HepG2 (cell line): ENCODE data around the gene C3orf22. TPM values are rescaled to one million over a fixed set of nuclear protein-coding genes. Genes with fewer than 3 reads are reported as not detected.

Source experiments
- CBFB ChIP-seq: sonication (generic); formaldehyde crosslinking; IDR thresholded peaks from 2 replicates; pipeline ENCODE4 v1.4.0; 2020; ENCODE audit warnings: missing genetic modification reagents
- MIER3 ChIP-seq: IDR thresholded peaks from 2 replicates; pipeline ENCODE4 v1.6.1; 2016; ENCODE audit warnings: missing compliant biosample characterization, borderline replicate concordance
- MYC ChIP-seq: sonication (generic); formaldehyde crosslinking; IDR thresholded peaks from 2 replicates; pipeline ENCODE4 v1.9.0; 2021; ENCODE audit warnings: missing genetic modification reagents, borderline replicate concordance
- PHF21A ChIP-seq: sonication (generic); formaldehyde crosslinking; IDR thresholded peaks from 2 replicates; pipeline ENCODE4 v1.5.0; 2020; ENCODE audit warnings: mild to moderate bottlenecking, missing genetic modification reagents
- PPARG ChIP-seq: conservative IDR thresholded peaks from 2 replicates; pipeline ENCODE4 v1.6.1; 2016; ENCODE audit warnings: missing biosample characterization, missing genetic modification reagents
- PRMT3 ChIP-seq: sonication (generic); formaldehyde crosslinking; IDR thresholded peaks from 2 replicates; pipeline ENCODE4 v1.8.1; 2022; ENCODE audit warnings: low read depth, mild to moderate bottlenecking, moderate library complexity, missing genetic modification reagents, borderline replicate concordance
- RORA ChIP-seq: sonication (generic); formaldehyde crosslinking; IDR thresholded peaks from 2 replicates; pipeline ENCODE4 v1.5.0; 2020; ENCODE audit warnings: mild to moderate bottlenecking, missing genetic modification reagents, moderate library complexity
- SP4 ChIP-seq: sonication (generic); formaldehyde crosslinking; IDR thresholded peaks from 2 replicates; pipeline ENCODE4 v1.8.1; 2023; ENCODE audit warnings: mild to moderate bottlenecking, missing genetic modification reagents
- TARDBP ChIP-seq: sonication (generic); formaldehyde crosslinking; IDR thresholded peaks from 2 replicates; pipeline ENCODE4 v1.8.0; 2022; ENCODE audit warnings: mild to moderate bottlenecking, missing genetic modification reagents
- YEATS4 ChIP-seq: sonication (generic); formaldehyde crosslinking; IDR thresholded peaks from 2 replicates; pipeline ENCODE4 v1.4.0; 2020; ENCODE audit warnings: missing genetic modification reagents, borderline replicate concordance
- ZMYM4 ChIP-seq: sonication (generic); formaldehyde crosslinking; IDR thresholded peaks from 2 replicates; pipeline ENCODE4 v1.8.1; 2023; ENCODE audit warnings: mild to moderate bottlenecking, missing genetic modification reagents
- ZNF264 ChIP-seq: sonication (generic); formaldehyde crosslinking; IDR thresholded peaks from 2 replicates; pipeline ENCODE4 v1.4.0; 2020; ENCODE audit warnings: missing genetic modification reagents
- ZNF350 ChIP-seq: sonication (generic); formaldehyde crosslinking; IDR thresholded peaks from 2 replicates; pipeline ENCODE4 v1.4.0; 2020; ENCODE audit warnings: mild to moderate bottlenecking, low read depth, missing genetic modification reagents, borderline replicate concordance
- ZNF652 ChIP-seq: IDR thresholded peaks from 2 replicates; pipeline ENCODE4 v1.6.1; 2016; ENCODE audit warnings: low read depth, borderline replicate concordance
- ZNF878 ChIP-seq: sonication (generic); formaldehyde crosslinking; IDR thresholded peaks from 2 replicates; pipeline ENCODE4 v1.8.1; 2023; ENCODE audit warnings: mild to moderate bottlenecking, missing genetic modification reagents, moderate library complexity
- polyA plus RNA-seq, 8 experiments: library from polyadenylated mRNA; depleted of rRNA in 3 of 8; stranded (reverse) in 7 of 8; unstranded in 1 of 8; fragments of >200 nt; fragmentation: Illumina TruSeq in 4 of 8; extraction: Trizol in 4 of 8; gene quantifications; 2 replicates each; pipeline versions ENCODE4 v1.2.1 to v1.2.3, GENCODE V29; 2011 to 2016; ENCODE audit warnings: low read depth in 4 of 8, missing spikeins in 1 of 8, mixed read lengths in 1 of 8; ENCODE audit not compliant: insufficient read depth in 1 of 8
- total RNA-seq, 5 experiments: library from RNA; depleted of rRNA; stranded (reverse); fragments of >200 nt; fragmentation: Illumina TruSeq; extraction: Trizol; gene quantifications; 2 replicates each; pipeline ENCODE4 v1.2.3, GENCODE V29; 2016; ENCODE audit warnings: low read depth in 1 of 5
- TF ChIP-seq, protein P1 (sequence below): sonication (generic); formaldehyde crosslinking; IDR thresholded peaks from 2 replicates; pipeline ENCODE4 v1.5.1; 2020; ENCODE audit warnings: missing genetic modification reagents, mild to moderate bottlenecking, borderline replicate concordance
- TF ChIP-seq, protein P2 (sequence below): sonication (generic); formaldehyde crosslinking; IDR thresholded peaks from 2 replicates; pipeline ENCODE4; 2020; ENCODE audit warnings: missing genetic modification reagents, mild to moderate bottlenecking, borderline replicate concordance
- TF ChIP-seq, protein P3 (sequence below): IDR thresholded peaks from 2 replicates; pipeline ENCODE4 v1.6.1; 2016; ENCODE audit warnings: low read depth, missing genetic modification reagents, missing compliant biosample characterization
- TF ChIP-seq, protein P4 (sequence below): sonication (generic); formaldehyde crosslinking; IDR thresholded peaks from 2 replicates; pipeline ENCODE4 v1.5.0; 2020; ENCODE audit warnings: missing genetic modification reagents, mild to moderate bottlenecking, borderline replicate concordance

Gene C3orf22
- total and polyA plus RNA-seq, 2 of the 13 experiments (the other 11 are each of a cell fraction or from before 2014, with no cell fraction given): not detected

DNA sequence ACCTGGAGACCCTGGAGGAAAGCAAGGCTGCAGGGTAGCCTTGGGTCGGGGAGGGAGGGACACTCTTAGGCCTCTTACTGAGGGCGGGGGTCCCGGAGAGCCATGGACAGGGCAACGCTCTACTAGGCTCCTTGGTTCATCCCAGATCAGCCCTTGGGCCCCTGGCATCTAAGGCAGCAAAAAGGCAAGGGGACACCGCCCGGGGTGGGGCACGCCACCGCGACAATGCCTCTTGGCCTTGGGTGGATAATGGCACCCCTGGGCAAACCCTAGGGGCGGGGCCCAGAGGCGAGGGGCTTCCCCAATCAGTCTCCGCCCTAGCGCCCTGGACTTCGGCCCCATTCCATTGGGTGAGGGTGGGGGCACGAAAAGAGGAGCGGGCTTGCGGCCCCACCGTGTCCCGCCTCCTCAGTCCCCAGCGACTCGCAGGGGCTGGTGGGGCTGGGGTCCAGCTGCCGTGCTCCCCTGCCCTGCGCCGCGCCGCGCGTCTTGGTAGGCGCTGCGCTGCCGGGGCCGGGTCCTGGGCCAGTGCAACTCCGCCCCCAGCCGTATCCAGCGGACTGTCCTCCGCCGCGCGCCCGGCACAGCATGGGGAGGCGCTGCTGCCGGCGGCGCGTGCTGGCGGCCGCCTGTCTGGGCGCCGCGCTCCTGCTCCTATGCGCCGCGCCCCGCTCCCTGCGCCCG lies 34.8 kb downstream of the C3orf22 start, which contains the start of gene CHST13 (continued):
- TF ChIP-seq CBFB (CRISPR knock-in tag): no peak; the same call in 1 of the 2 replicates
- TF ChIP-seq ZNF878 (CRISPR knock-in tag): no peak
- TF ChIP-seq MYC: peak; percentile 73
- TF ChIP-seq, protein P1, sequence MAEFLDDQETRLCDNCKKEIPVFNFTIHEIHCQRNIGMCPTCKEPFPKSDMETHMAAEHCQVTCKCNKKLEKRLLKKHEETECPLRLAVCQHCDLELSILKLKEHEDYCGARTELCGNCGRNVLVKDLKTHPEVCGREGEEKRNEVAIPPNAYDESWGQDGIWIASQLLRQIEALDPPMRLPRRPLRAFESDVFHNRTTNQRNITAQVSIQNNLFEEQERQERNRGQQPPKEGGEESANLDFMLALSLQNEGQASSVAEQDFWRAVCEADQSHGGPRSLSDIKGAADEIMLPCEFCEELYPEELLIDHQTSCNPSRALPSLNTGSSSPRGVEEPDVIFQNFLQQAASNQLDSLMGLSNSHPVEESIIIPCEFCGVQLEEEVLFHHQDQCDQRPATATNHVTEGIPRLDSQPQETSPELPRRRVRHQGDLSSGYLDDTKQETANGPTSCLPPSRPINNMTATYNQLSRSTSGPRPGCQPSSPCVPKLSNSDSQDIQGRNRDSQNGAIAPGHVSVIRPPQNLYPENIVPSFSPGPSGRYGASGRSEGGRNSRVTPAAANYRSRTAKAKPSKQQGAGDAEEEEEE (CRISPR knock-in tag): no peak
- peak; percentile 91 for TF ChIP-seq PHF21A (CRISPR knock-in tag)
- peak; percentile 77 for TF ChIP-seq ZMYM4
- TF ChIP-seq, protein P2, sequence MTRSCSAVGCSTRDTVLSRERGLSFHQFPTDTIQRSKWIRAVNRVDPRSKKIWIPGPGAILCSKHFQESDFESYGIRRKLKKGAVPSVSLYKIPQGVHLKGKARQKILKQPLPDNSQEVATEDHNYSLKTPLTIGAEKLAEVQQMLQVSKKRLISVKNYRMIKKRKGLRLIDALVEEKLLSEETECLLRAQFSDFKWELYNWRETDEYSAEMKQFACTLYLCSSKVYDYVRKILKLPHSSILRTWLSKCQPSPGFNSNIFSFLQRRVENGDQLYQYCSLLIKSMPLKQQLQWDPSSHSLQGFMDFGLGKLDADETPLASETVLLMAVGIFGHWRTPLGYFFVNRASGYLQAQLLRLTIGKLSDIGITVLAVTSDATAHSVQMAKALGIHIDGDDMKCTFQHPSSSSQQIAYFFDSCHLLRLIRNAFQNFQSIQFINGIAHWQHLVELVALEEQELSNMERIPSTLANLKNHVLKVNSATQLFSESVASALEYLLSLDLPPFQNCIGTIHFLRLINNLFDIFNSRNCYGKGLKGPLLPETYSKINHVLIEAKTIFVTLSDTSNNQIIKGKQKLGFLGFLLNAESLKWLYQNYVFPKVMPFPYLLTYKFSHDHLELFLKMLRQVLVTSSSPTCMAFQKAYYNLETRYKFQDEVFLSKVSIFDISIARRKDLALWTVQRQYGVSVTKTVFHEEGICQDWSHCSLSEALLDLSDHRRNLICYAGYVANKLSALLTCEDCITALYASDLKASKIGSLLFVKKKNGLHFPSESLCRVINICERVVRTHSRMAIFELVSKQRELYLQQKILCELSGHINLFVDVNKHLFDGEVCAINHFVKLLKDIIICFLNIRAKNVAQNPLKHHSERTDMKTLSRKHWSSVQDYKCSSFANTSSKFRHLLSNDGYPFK (CRISPR knock-in tag): peak; percentile 81
- TF ChIP-seq PPARG (CRISPR knock-in tag): peak; percentile 33; the same call in 1 of the 2 replicates
- TF ChIP-seq, protein P3, sequence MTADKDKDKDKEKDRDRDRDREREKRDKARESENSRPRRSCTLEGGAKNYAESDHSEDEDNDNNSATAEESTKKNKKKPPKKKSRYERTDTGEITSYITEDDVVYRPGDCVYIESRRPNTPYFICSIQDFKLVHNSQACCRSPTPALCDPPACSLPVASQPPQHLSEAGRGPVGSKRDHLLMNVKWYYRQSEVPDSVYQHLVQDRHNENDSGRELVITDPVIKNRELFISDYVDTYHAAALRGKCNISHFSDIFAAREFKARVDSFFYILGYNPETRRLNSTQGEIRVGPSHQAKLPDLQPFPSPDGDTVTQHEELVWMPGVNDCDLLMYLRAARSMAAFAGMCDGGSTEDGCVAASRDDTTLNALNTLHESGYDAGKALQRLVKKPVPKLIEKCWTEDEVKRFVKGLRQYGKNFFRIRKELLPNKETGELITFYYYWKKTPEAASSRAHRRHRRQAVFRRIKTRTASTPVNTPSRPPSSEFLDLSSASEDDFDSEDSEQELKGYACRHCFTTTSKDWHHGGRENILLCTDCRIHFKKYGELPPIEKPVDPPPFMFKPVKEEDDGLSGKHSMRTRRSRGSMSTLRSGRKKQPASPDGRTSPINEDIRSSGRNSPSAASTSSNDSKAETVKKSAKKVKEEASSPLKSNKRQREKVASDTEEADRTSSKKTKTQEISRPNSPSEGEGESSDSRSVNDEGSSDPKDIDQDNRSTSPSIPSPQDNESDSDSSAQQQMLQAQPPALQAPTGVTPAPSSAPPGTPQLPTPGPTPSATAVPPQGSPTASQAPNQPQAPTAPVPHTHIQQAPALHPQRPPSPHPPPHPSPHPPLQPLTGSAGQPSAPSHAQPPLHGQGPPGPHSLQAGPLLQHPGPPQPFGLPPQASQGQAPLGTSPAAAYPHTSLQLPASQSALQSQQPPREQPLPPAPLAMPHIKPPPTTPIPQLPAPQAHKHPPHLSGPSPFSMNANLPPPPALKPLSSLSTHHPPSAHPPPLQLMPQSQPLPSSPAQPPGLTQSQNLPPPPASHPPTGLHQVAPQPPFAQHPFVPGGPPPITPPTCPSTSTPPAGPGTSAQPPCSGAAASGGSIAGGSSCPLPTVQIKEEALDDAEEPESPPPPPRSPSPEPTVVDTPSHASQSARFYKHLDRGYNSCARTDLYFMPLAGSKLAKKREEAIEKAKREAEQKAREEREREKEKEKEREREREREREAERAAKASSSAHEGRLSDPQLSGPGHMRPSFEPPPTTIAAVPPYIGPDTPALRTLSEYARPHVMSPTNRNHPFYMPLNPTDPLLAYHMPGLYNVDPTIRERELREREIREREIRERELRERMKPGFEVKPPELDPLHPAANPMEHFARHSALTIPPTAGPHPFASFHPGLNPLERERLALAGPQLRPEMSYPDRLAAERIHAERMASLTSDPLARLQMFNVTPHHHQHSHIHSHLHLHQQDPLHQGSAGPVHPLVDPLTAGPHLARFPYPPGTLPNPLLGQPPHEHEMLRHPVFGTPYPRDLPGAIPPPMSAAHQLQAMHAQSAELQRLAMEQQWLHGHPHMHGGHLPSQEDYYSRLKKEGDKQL (CRISPR knock-in tag): no peak
- TF ChIP-seq ZNF264: 0 out of 2 replicates have a peak, but pooled peaks have one; percentile 68
- peak; percentile 44 for TF ChIP-seq SP4 (CRISPR knock-in tag)
- peak; percentile 94 for TF ChIP-seq YEATS4 (CRISPR knock-in tag)
- no peak; the same call in 1 of the 2 replicates for TF ChIP-seq PRMT3 (CRISPR knock-in tag)
- TF ChIP-seq, protein P4, sequence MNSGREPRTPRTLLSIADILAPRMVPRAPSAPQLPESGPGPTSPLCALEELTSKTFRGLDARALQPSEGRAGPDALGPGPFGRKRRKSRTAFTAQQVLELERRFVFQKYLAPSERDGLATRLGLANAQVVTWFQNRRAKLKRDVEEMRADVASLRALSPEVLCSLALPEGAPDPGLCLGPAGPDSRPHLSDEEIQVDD (CRISPR knock-in tag): no peak
- TF ChIP-seq ZNF350: peak; percentile 83; the same call in 1 of the 2 replicates
- peak; percentile 31 for TF ChIP-seq TARDBP (CRISPR knock-in tag)
- TF ChIP-seq ZNF652 (CRISPR knock-in tag): no peak
- TF ChIP-seq RORA (CRISPR knock-in tag): no peak
- TF ChIP-seq MIER3 (CRISPR knock-in tag): no peak
